Hepatocyte (in vitro differentiated cells): ENCODE measurements around the gene C22orf39.

Experiments used
- EZH2 ChIP-seq: fragments of 200-600 bp; sonication (generic); IDR thresholded peaks from 2 replicates; pipeline ENCODE4 v1.6.1; 2016; ENCODE audit warnings: antibody characterized with exemption, mild to moderate bottlenecking, borderline replicate concordance
- EZH2phosphoT487 ChIP-seq: fragments of 200-600 bp; sonication (generic); IDR thresholded peaks from one replicate; pipeline ENCODE4 v1.6.1; 2018; ENCODE audit warnings: antibody characterized with exemption, mild to moderate bottlenecking, low read depth, moderate library complexity; ENCODE audit not compliant: unreplicated experiment, severe bottlenecking
- TF ChIP-seq, protein P1 (sequence below): fragments of 200-600 bp; sonication (generic); IDR thresholded peaks from 2 replicates; pipeline ENCODE4 v1.5.1; 2016; ENCODE audit warnings: antibody characterized with exemption, mild to moderate bottlenecking; ENCODE audit not compliant: poor library complexity

GRCh38 chr22:19455585-19456370 lies 8.3 kb upstream of the C22orf39 start:
- TF ChIP-seq, protein P1, sequence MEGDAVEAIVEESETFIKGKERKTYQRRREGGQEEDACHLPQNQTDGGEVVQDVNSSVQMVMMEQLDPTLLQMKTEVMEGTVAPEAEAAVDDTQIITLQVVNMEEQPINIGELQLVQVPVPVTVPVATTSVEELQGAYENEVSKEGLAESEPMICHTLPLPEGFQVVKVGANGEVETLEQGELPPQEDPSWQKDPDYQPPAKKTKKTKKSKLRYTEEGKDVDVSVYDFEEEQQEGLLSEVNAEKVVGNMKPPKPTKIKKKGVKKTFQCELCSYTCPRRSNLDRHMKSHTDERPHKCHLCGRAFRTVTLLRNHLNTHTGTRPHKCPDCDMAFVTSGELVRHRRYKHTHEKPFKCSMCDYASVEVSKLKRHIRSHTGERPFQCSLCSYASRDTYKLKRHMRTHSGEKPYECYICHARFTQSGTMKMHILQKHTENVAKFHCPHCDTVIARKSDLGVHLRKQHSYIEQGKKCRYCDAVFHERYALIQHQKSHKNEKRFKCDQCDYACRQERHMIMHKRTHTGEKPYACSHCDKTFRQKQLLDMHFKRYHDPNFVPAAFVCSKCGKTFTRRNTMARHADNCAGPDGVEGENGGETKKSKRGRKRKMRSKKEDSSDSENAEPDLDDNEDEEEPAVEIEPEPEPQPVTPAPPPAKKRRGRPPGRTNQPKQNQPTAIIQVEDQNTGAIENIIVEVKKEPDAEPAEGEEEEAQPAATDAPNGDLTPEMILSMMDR, result no peak
- TF ChIP-seq EZH2phosphoT487, result no peak
- no peak for TF ChIP-seq EZH2
